ENCODE results near the gene TARS1.

DNA sequence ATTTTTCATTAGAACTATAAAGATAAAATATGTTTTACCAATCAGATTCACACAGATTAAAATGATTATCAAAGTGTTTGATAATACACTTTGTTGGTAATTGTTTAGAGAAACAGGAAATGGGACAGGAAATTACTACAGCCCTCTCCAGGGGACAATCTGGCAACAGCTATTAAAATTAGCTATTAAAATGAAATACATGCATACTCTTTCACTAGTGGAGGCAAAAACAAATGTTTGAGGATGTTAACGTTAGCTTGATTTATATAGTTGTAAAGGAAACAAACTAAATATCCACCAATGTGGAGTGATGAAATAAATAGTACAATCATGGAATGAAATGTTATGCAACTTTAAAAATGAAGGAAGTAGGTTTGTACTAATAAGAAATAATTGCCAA, 53.7 kb downstream of the TARS1 start:
- TF ChIP-seq, protein P1, sequence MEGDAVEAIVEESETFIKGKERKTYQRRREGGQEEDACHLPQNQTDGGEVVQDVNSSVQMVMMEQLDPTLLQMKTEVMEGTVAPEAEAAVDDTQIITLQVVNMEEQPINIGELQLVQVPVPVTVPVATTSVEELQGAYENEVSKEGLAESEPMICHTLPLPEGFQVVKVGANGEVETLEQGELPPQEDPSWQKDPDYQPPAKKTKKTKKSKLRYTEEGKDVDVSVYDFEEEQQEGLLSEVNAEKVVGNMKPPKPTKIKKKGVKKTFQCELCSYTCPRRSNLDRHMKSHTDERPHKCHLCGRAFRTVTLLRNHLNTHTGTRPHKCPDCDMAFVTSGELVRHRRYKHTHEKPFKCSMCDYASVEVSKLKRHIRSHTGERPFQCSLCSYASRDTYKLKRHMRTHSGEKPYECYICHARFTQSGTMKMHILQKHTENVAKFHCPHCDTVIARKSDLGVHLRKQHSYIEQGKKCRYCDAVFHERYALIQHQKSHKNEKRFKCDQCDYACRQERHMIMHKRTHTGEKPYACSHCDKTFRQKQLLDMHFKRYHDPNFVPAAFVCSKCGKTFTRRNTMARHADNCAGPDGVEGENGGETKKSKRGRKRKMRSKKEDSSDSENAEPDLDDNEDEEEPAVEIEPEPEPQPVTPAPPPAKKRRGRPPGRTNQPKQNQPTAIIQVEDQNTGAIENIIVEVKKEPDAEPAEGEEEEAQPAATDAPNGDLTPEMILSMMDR (conservative IDR thresholded peaks at IDR 0.05; ENCODE audit: low read length), result no peak
- TF ChIP-seq EZH2phosphoT487 (IDR thresholded peaks at IDR 0.05; ENCODE audit: borderline replicate concordance, low read depth, low read length), result no peak
